HG03064 (cell line): Measurements from ENCODE around the gene GCNT1.
"Not testable (repeated sequence)": the region's sequence is repeated elsewhere in the genome, so short reads cannot be mapped to it uniquely, and the experiment has no call there.

Experiments used
- ATAC-seq: cut with Tn5 transposase; IDR thresholded peaks from one replicate; pipeline ENCODE4 v1.9.1; 2021; ENCODE audit warnings: low read depth; ENCODE audit not compliant: unreplicated experiment

GCNT1 gene

DNA sequence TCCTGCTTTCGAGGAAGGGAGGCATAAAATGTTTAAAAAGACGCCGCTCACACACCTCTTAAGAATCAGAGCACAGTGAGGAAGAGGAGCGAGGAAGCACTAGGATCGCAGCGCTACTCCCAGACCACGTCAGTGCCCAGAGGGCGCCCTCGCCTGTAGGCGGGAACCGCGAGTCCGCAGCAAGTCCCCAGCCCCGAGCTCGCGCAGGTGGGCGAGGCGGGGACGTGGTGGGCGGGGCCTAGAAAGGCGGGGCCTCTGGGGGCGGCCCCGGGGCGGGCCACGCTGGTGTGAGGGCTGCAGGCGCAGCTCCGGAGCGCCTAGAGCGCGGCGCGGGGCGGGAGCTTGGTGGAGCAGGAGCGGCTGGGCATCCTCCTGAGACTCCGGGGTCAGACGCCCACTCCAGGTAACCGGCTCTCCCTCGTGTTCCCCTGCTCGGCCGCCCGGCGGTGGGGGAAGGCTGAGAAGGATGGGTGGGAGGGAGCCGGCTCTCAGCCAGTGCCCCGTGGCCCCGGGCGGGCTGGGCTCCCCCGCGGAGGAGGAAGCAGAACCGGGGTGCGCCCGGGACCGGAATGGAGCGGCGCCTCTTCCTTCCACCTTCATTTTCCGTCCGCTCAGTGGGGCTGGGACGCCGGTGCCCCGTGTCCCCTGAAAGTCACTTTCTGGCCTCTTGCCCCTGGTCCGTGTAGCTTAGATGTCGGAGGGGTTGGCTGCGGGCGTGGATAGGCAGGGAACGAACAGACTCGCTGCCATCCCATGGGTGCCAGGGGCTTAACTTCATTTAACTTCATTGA is at the start of gene GCNT1:
TSS of gene GCNT1 (plus strand) at position 280 of the 791 bp plus-strand sequence. CDS start 43,200 bp downstream, outside the sequence.
- peak; percentile 88 for ATAC-seq

DNA sequence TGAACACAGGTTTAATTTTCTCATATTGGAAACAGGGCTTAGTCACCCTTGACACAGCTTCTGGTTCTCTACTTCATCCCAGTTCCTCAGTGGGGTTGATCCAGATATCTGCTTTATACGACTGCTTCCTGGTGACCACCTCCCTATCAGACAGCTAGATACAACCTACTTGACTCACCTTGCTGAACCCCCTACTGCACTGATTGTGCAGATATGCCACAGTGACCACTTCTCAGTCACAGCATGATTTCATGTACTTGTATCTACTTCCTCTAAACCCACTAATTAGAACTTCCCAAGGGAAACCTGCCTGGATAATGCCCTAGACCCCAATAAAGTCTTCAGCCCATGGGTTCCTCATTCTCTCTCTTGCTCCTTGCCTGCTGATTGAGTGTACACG is 46.3 kb upstream of the GCNT1 start:
- ATAC-seq = no peak

DNA sequence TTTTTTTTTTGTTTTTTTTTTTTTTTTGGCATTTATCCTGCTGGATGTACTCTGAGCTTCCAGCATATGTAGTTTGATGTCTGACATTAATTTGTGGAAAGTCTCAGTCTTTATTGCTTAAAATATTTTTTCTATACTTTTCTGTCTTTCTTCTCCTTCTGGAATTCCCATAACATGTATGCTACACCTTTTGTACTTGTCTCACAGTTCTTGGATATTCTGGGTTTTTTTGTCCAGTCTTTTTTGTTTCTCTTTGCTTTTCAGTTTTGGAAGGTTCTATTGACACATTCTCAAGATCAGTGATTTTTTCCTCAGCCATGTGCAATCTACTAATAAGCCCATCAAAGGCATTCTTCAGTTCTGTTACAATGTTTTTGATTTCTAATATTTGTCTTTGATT is 45.3 kb upstream of the GCNT1 start:
- no peak for ATAC-seq

DNA sequence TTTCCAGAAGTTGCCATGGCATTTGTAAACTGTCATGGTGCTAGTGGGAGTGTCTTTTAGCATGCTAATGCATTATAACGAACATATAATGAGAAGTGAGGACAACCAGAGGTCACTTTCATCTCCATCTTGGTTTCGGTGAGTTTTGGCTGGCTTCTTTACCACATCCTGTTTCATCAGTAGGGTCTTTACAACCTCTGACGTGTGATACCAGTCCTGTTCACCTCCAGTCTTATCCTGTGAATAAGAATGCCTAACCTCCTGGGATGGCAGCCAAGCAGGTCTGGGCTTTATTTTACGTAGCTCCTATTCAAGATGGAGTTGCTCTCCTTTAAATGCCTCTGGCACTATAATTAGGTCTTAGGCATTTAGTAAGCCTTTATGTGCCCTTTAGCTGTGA is 44.3 kb upstream of the GCNT1 start:
- ATAC-seq = peak; percentile 59

DNA sequence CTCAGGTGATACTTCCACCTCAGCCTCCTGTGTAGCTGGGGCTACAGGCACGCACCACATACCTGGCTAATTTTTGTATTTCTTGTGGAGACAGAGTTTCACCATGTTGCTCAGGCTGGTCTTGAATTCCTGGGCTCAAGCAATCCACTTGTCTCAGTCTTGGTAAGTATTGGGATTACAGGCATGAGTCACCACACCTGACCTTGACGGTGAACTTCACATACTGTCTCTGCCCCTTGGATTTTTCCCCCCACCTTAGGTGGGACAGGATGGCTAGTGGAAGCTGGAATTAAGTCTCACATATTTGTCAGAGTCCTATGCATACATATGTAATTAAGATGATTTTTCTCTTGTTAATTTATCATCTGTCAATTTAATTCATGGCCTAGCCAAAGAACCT is 43.8 kb upstream of the GCNT1 start:
- no peak for ATAC-seq

DNA sequence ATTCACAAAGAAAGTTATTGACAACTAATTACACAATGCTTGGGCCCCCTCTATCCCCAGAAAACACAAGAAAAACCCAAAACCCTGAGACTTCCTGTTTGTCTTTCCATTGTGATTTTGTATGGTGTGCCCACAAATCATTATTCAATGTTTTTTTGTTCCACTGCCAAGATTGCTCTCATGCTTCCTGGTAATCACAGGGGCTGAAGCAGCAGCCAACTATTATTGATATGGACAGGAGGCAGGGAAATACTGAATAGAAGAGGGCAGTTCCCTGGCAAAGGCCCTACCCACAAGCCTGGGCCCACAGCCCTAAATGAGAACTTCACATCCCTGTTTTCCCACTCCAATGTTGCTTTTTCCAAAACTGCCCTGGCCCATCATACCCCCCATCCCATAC is 43.3 kb upstream of the GCNT1 start:
- no peak for ATAC-seq

DNA sequence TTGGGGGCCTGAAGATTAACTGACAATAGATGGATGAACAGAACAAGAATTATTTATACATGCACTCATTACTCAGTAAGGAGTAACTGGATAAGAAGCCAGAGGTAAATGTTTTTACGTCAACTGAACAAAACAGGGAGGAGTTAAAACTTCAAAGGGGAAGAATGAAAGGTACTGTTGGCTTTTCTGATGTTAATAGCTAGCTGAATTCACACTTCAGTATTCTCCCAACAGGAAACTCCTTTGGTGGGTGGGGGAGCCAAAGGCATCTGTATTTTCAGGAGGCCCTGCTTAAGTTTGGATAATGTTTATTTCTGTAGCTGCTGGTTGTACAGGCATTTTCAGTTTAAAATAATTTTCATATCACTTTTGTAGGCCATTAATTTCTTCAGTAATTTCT is 41.6 kb upstream of the GCNT1 start:
- no peak for ATAC-seq

DNA sequence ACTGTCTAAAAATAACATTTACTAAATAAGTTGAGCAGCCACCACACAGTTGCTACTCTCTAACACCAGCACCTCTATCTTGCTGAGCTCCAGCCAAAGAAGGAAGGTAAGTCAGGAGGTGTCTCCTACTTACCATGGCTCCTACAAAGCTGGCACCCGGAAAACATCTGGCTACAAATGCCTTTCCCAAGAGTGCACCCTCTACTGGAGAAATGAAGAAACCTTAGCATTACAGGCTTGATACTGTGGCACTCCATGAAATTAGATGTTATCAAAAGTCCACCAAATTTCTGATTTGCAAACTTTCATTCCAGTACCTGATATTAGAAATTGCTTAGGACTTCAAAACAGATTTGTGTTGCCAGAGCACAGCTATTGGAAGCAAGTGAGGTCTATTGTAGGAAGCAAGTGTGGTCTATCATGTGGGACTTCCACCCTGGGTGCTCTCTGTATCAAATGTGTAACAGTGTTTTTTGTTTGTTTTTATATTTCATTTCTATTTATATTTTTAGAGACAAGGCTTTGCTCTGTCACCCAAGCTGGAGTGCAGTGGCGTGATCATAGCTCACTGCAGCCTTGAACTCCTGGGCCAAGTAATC is 39.1 kb upstream of the GCNT1 start:
- no peak for ATAC-seq

DNA sequence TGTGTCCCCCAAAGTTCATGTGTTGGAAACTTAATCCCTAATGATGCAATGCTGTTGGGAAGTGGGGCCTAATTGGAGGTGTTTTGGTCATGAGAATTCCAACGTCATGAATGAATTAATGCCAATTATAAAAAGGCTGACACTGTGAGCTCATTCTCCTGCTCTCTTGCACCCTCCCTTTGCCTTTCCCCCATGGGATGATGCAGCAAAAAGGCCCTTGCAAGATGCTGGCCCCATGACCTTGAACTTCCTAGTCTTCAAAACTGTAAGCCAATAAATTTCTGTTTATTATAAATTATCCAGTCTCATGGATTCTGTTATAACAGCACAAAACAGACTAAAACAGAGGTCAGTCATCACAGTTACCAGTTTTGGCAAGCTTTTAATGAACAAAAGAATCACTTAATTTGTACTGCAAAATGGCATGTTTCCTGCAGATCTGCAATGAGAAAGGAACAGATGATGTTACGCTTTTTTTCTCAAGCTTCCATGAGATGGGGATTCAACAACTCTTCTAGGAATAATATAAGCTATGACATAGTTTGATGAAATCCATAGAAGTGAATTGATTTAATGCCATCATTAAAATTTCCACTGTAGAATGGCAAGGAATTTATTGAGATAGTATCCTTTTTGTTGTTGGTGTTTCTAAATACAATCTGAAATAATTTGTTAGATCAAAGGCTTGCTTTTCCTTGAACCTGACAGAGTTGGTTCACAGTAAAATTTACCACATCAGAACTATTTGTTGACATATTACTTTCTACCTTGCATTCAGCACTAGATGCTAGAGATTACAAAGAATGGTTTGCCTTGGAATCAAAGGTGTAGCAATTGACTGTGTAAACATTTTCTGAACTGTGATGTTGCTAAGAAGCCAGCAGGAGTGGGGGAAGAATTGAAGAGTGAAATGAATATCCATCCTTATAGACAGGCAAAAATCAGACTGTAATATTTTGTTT is 35.5 kb upstream of the GCNT1 start:
- no peak for ATAC-seq

DNA sequence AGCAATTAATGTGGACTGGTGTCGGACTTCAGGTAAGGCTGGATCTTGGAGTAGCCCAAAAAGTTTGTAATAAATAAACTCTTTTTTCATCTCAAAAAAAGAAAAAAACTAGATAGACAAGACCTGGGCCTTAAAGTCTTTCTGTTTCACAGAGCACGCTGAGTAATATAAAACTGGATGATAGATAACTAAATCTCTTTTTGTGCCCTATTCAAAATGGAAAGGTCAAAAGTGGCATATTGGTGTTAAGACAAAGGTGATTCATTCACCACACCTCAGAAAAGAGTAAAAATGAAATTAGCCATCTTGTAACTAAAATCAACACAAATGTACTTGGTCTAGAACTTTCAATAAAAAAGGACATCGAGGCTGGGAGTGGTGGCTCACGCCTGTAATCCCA is 34.5 kb upstream of the GCNT1 start:
- ATAC-seq = no peak

DNA sequence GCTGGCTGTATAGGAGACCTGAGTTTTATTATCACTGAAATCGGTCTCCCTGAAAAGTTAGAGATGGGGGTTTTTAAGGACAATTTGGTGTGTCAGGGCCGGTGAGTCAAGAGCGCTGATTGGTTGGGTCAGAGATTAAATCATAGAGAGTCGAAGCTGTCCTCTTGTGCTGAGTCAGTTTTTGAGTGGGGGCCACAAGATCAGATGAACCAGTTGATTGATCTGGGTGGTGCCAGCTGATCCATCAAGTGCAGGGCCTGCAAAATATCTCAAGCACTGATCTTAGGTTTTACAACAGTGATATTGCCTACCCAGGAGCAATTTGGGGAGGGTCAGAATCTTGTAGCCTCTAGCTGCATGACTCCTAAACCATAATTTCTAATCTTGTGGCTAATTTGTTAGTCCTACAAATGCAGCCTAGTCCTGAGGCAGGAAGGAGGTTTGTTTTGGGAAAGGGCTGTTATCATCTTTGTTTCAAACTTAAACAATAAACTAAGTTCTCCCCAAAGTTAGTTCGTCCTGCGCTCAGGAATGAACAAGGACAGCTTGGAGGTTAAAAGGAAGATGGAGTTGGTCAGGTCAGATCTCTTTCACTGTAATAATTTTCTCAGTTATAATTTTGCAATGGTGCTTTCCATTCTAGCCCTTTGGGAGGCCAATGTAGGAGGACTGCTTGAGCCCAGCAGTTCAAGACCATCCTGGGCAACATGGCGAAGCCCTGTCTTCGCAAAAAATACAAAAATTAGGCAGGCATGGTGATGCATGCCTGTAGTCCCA is 33.1 kb upstream of the GCNT1 start:
- ATAC-seq = no peak

DNA sequence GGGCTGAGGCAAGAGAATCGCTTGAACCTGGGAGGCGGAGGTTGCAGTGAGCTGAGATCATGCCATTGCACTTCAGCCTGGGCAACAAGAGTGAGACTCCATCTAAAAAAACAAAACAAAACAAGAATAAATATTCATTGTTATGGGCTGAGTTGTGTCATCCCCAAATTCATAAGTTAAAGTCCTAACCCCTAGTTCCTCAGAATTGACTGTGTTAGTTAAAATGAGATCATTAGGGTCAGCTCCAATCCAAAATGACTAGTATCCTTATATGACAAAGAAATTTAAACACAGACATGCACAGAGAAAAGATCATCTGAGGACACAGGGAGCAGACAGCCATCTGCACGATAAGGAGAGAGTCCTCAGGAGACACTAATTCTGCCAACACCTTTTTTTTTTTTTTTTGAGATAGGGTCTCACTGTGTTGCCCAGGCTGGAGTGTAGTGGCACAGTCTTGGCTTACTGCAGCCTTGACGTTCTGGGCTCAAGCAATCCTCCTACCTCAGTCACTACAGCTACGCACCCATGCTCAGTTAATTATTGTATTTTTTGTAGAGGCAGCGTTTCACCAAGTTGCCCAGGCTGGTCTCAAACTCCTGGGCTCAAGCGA is 32.1 kb upstream of the GCNT1 start:
- no peak for ATAC-seq

DNA sequence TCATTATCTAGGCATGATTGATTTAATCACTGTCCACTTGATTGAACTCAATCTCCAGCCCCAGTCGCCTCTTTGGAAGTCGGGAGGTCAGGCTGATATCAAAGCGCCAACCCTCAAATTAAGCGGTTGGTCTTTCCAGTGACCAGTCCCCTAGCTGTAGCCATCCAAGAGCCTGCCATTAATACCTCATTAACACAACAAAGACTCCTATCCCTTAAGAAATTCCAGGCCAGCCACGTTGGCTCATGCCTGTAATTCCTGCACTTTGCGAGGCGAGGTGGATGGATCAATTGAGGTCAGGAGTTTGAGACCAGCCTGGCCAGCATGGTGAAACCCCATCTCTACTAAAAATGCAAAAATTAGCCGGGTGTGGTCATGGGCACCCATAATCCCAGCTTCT is 27.4 kb upstream of the GCNT1 start:
- no peak for ATAC-seq

DNA sequence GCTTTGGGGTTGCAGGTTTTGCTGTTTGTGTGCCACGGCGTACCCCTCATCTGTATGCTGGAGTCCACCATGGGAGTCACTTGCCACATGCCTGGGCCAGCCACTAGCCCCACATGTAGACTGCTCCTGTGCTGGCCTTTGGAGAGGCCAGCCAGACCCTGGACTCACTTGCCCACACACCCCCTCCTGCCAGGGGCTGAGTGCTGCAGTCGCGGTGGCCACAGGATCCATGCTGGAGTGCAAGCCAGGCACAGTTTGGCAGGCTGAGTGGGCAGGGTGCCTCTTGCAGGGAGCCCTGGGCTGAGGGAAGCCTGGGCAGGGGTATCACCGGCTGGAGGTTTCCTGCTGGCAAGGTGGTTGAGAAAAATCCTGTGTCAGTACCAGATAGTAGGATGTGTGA is 25.6 kb upstream of the GCNT1 start:
- no peak for ATAC-seq

DNA sequence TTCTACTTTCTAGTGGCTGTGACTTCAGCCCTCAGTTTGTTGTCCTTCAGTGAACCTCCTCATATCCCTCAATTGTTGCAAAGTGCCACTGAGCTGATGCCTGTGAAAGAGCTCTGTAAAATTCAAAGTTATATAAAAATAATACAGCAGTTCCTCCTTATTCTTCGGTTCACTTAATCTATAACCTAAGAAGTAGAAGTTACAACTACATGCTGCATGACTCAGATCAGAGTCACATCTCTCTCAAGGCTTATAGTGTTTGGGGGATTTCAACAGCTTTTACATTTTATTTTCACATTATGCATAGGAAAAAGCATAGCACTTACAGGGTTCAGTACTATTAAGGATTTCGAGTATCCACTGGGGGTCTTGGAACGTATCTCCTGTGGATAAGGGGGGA is 25.1 kb upstream of the GCNT1 start:
- no peak for ATAC-seq

DNA sequence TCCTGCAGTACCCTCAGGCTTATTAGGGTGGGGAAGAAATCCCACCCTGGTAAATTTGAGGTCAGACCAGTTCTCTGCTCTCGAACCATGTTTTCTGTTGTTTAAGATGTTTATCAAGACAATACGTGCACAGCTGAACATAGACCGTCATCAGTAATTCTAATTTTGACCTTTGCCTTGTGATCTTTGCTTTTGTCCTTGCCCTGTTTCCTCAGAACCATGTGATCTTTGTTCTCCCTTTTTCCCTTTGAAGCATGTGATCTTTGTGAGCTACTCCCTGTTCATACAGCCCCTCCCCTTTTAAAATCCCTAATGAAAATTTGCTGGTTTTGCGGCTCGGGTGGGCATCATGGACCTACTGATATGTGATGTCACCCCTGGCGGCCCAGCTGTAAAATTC is 24.1 kb upstream of the GCNT1 start:
- not testable (repeated sequence) for ATAC-seq

DNA sequence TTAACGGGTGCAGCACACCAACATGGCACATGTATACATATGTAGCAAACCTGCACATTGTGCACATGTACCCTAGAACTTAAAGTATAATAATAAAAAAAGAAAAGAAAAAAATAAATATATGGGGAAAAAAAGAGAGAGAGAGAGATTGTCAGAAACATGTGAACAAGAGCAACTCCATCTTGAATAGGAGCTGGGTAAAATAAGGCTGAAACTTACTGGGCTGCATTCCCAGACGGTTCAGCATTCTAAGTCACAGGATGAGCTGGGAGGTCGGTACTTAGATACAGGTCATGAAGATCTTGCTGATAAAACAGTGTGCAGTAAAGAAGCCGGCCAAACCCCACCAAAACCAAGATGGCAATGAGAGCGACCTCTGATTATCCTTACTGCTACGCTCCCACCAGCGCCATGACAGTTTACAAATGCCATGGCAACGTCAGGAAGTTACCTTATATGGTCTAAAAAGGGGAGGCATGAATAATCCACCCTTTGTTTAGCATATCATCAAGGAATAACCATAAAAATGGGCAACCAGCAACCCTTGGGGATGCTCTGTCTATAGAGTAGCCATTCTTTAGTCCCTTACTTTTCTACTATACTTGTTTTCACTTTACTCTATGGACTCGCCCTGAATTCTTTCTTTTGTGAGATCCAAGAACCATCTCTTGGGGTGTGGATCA is 21.8 kb upstream of the GCNT1 start:
- ATAC-seq = not testable (repeated sequence)

DNA sequence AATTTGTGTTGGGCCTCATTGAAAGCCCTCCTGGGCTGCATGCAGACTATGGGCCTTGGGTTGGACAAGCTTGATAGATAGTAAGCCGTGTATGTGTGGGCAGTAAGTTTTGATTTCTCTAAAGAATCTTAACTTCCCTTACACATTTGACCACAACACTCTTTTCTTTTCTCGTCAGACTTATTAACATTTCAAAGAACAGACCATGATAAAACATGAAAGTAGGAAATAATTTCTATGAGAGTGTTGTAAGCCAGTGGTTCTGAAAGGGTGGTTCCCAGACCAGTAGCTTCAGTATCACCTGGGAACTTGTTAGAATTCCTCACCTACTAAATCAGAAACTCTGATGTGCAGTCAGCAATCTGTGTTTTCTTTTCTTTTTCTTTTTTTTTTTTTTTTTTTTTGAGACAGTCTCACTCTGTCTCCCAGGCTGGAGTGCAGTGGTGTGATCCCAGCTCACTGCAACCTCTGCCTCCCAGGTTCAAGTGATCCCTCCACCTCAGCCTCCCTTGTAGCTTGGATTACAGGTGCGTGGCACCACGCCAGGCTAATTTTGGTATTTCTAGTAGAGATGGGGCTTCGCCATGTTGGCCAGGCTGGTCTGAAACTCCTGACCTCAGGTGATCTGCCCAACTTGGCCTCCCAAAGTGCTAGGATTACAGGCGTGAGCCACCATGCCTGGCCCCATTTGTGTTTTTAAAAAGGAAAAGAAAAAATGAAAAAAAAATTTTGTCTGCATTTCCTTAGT is 20.0 kb upstream of the GCNT1 start:
- peak; percentile 74 for ATAC-seq
